DND-41 (cell line): Measurements from ENCODE around the gene EEA1.

Experiments used
- CTCF ChIP-seq: IDR thresholded peaks from 2 replicates; pipeline ENCODE4 v1.5.1; 2012; ENCODE audit warnings: borderline replicate concordance, low read length, moderate library complexity, mild to moderate bottlenecking; ENCODE audit not compliant: poor library complexity, severe bottlenecking; ENCODE audit errors: extremely low read depth
- EZH2 ChIP-seq: IDR thresholded peaks from 3 replicates; pipeline ENCODE4 v1.6.1; 2012; ENCODE audit warnings: borderline replicate concordance, low read depth, mild to moderate bottlenecking, moderate library complexity, low read length, inconsistent platforms; ENCODE audit not compliant: severe bottlenecking

GRCh38 chr12:92762773-92763172, 166.3 kb downstream of the EEA1 start:
- TF ChIP-seq EZH2: no peak
- TF ChIP-seq CTCF: no peak
